A549 treated with Mapracorat at 1 μM for 4 hours (cell line): Measurements from ENCODE around the gene CFAP119. TPM values are rescaled to one million over a fixed set of nuclear protein-coding genes. Genes with fewer than 3 reads are reported as not detected.

Source experiments
- total RNA-seq: library from RNA; stranded (reverse); fragments of 200-300 nt; extraction: Qiagen RNA extraction; gene quantifications from 5 replicates; pipeline ENCODE4 v1.2.3, GENCODE V29; 2022

The CFAP119 gene
- total RNA-seq, result 5.5 to 9.4 TPM (median 8.9 TPM) in 5 replicates

GRCh38 chr16:30761928-30762902 lies at the start of gene CFAP119, which contains the start of gene RNF40:
TSS of gene CFAP119 (minus strand) at chr16:30762062. CDS start at chr16:30761748, 314 bp downstream.
TSS of gene RNF40 (plus strand) at chr16:30762322. CDS start at chr16:30762546, 224 bp downstream.

GRCh38 chr16:30786936-30787612 lies 25.2 kb upstream of the CFAP119 start, which contains the start of gene ZNF629:
TSS of gene ZNF629 (minus strand) at chr16:30787205. CDS start at chr16:30784482, 2,723 bp downstream.

GRCh38 chr16:30747799-30748633 lies 13.8 kb downstream of the CFAP119 start, which contains the start of gene PHKG2:
TSS of gene PHKG2 (plus strand) at chr16:30748425. CDS start at chr16:30748821, 396 bp downstream.

Other genes with a start within 250 kb of the CFAP119 start
- 37.5 to 47.8 TPM (median 45.5 TPM) in 5 replicates for gene ZNF768, start 235.5 kb downstream of the CFAP119 start, total RNA-seq
- 3.2 to 5.0 TPM (median 3.8 TPM) in 5 replicates for gene ZNF747, start 227.2 kb downstream of the CFAP119 start, total RNA-seq
- 4.1 to 6.7 TPM (median 6.4 TPM) in 5 replicates for gene ZNF764, start 203.7 kb downstream of the CFAP119 start, total RNA-seq
- gene ZNF688, start 190.3 kb downstream of the CFAP119 start, total RNA-seq, result 4.9 to 8.7 TPM (median 6.6 TPM) in 5 replicates
- not detected in 5 replicates for gene ZNF785, start 176.4 kb downstream of the CFAP119 start, total RNA-seq
- 7.5 to 9.5 TPM (median 8.8 TPM) in 5 replicates for gene ZNF689, start 151.7 kb downstream of the CFAP119 start, total RNA-seq
- 20.1 to 25.5 TPM (median 22.5 TPM) in 5 replicates for gene PRR14, start 111.1 kb downstream of the CFAP119 start, total RNA-seq
- gene FBRS, start 103.6 kb downstream of the CFAP119 start, total RNA-seq, result 29.6 to 43.8 TPM (median 40.0 TPM) in 5 replicates
- gene SRCAP, start 62.9 kb downstream of the CFAP119 start, total RNA-seq, result 8.2 to 25.8 TPM (median 21.5 TPM) in 5 replicates
- gene PHKG2, start 13.6 kb downstream of the CFAP119 start, total RNA-seq, result 20.8 to 31.7 TPM (median 29.7 TPM) in 5 replicates
- gene RNF40, start 260 bp upstream of the CFAP119 start, total RNA-seq, result 66.6 to 85.9 TPM (median 80.0 TPM) in 5 replicates
- gene ZNF629, start 25.1 kb upstream of the CFAP119 start, total RNA-seq, result 15.7 to 18.8 TPM (median 18.0 TPM) in 5 replicates
- gene BCL7C, start 132.0 kb upstream of the CFAP119 start, total RNA-seq, result 25.8 to 42.7 TPM (median 40.6 TPM) in 5 replicates
- gene CTF1, start 134.6 kb upstream of the CFAP119 start, total RNA-seq, result 0.11 to 0.39 TPM (median 0.15 TPM) in 5 replicates
- 9.8 to 19.2 TPM (median 18.4 TPM) in 5 replicates for gene FBXL19, start 161.5 kb upstream of the CFAP119 start, total RNA-seq
- gene ORAI3, start 187.0 kb upstream of the CFAP119 start, total RNA-seq, result 11.3 to 15.8 TPM (median 13.8 TPM) in 5 replicates
- gene SETD1A, start 195.7 kb upstream of the CFAP119 start, total RNA-seq, result 13.2 to 20.3 TPM (median 19.3 TPM) in 5 replicates
- 12.5 to 15.4 TPM (median 14.3 TPM) in 5 replicates for gene HSD3B7, start 223.1 kb upstream of the CFAP119 start, total RNA-seq
- gene STX1B, start 248.6 kb upstream of the CFAP119 start, total RNA-seq, result 1.4 to 2.2 TPM (median 1.8 TPM) in 5 replicates